K562 (cell line): Measurements from ENCODE around the gene CFL1. TPM values are rescaled to one million over a fixed set of nuclear protein-coding genes. Genes with fewer than 3 reads are reported as not detected.

Experiments used
- ATAC-seq: fragments of 200-7000 bp; cut with Tn5 transposase; 3 replicates; pipeline ENCODE4 v1.9.1; 2020; ENCODE audit warnings: moderate library complexity
- BruUV-seq: library from RNA; stranded (reverse); fragments of 400-500 nt; replicated peaks from 2 replicates; lab custom pipeline; 2021; lab: Mats Ljungman, UMichigan
- CTCF ChIA-PET: fragments of 300-600 bp; formaldehyde crosslinking; extraction: SDS; loops from one replicate; lab custom pipeline; 2021; ENCODE audit warnings: low intra/inter-chr PET ratio; lab: Yijun Ruan, JAX
- POLR2A ChIA-PET: fragments of 300-600, 350-650 bp; sonication (Branson Sonifier 250); formaldehyde crosslinking; extraction: SDS; loops from one replicate; lab custom pipeline; 2021; ENCODE audit warnings: antibody characterized with exemption, inconsistent platforms; lab: Yijun Ruan, JAX
- DNase-seq, 4 experiments: peaks; one replicate each; pipeline versions ENCODE4 v3.0.0 to v3.0.0-alpha.2; 2011 to 2018; ENCODE audit warnings: low spot score in 3 of 4, mixed read lengths in 3 of 4; ENCODE audit errors: extremely low read depth in 1 of 4
- FAIRE-seq: peaks from 2 replicates; lab custom pipeline; 2011; peaks lifted over from hg19 to GRCh38; lab: Jason Lieb, UNC
- H2AFZ ChIP-seq: 2 replicates; pipeline ENCODE4 v1.6.0; 2011; ENCODE audit warnings: low read depth, low read length, control low read depth, inconsistent platforms
- H3K27ac ChIP-seq: fragments of 200-600 bp; 3 replicates; pipeline ENCODE4 v1.8.0; 2011; ENCODE audit warnings: low read depth, mild to moderate bottlenecking, control low read depth, inconsistent platforms, low read length, moderate library complexity, mixed read lengths; ENCODE audit errors: extremely low read depth
- H3K27me3 ChIP-seq, 2 experiments: fragments of 300-600 bp in 1 of 2; 2 replicates in 1 of 2; 3 replicates in 1 of 2; pipeline versions ENCODE4 v1.6.0 to v1.8.0; 2011; ENCODE audit warnings: inconsistent platforms in 2 of 2, low read length in 2 of 2, mild to moderate bottlenecking in 1 of 2, mixed read lengths in 1 of 2, moderate library complexity in 1 of 2; ENCODE audit not compliant: control insufficient read depth in 2 of 2, insufficient read depth in 2 of 2
- H3K36me3 ChIP-seq: fragments of 300-600 bp; 3 replicates; pipeline ENCODE4 v1.8.0; 2011; ENCODE audit warnings: mild to moderate bottlenecking, low read length, inconsistent platforms; ENCODE audit not compliant: control insufficient read depth, insufficient read depth
- H3K4me1 ChIP-seq, 2 experiments: fragments of 200-600 bp in 1 of 2; replicated peaks in 1 of 2; 2 replicates in 1 of 2; 3 replicates in 1 of 2; pipeline versions ENCODE4 v1.5.1 to v1.8.0; 2011; ENCODE audit warnings: inconsistent platforms in 2 of 2, low read length in 2 of 2, mild to moderate bottlenecking in 1 of 2, mixed read lengths in 1 of 2, moderate library complexity in 1 of 2; ENCODE audit not compliant: control insufficient read depth in 2 of 2, insufficient read depth in 2 of 2
- H3K4me2 ChIP-seq: 2 replicates; pipeline ENCODE4 v1.6.1; 2011; ENCODE audit warnings: low read length, control low read depth, inconsistent platforms, mixed read lengths; ENCODE audit not compliant: insufficient read depth
- H3K4me3 ChIP-seq: fragments of 200-600 bp; sonication (generic), shearing (Covaris generic); 2 replicates; pipeline ENCODE4 v1.5.1; 2016; ENCODE audit warnings: control low read depth, inconsistent platforms
- H3K79me2 ChIP-seq: fragments of 200-600 bp; 3 replicates; pipeline ENCODE4 v1.8.0; 2011; ENCODE audit warnings: low read length, inconsistent platforms; ENCODE audit not compliant: control insufficient read depth, insufficient read depth
- H3K9ac ChIP-seq, 2 experiments: 2 replicates each; pipeline versions ENCODE4 v1.6.0 to v1.6.1; 2011; ENCODE audit warnings: low read depth in 2 of 2, low read length in 2 of 2, control low read depth in 1 of 2, inconsistent platforms in 1 of 2, mild to moderate bottlenecking in 1 of 2, mixed read lengths in 1 of 2; ENCODE audit not compliant: insufficient read depth in 1 of 2
- H3K9me1 ChIP-seq: one replicate; pipeline ENCODE4 v1.6.0; 2011; ENCODE audit warnings: inconsistent platforms, mild to moderate bottlenecking, low read length, moderate library complexity; ENCODE audit not compliant: control insufficient read depth, insufficient read depth
- H3K9me3 ChIP-seq: replicated peaks from 2 replicates; pipeline ENCODE4 v1.5.1; 2011; ENCODE audit warnings: low read depth, low read length, inconsistent platforms; ENCODE audit not compliant: control insufficient read depth, insufficient read depth
- H4K20me1 ChIP-seq: replicated peaks from 2 replicates; pipeline ENCODE4 v1.6.1; 2011; ENCODE audit warnings: low read length, inconsistent platforms, mixed read lengths; ENCODE audit not compliant: control insufficient read depth, insufficient read depth
- CBX8 ChIP-seq: fragments of 200-600 bp; sonication (generic); IDR thresholded peaks from 2 replicates; pipeline ENCODE4 v1.6.1; 2012; ENCODE audit warnings: borderline replicate concordance, mixed run types, low read depth, mild to moderate bottlenecking, moderate library complexity, mixed read lengths, low read length, control low read depth, inconsistent platforms; ENCODE audit not compliant: poor library complexity, severe bottlenecking; ENCODE audit errors: extremely low read depth
- DDX20 ChIP-seq: fragments of 450-650 bp; IDR thresholded peaks from 2 replicates; pipeline ENCODE4 v1.6.1; 2016; ENCODE audit warnings: missing genetic modification characterization, low read depth, mild to moderate bottlenecking, missing compliant biosample characterization, moderate library complexity
- POLR2AphosphoS2 ChIP-seq: IDR thresholded peaks from 2 replicates; pipeline ENCODE4 v1.6.1; 2012; ENCODE audit warnings: low read length, improper control_type of control experiment
- POLR3A ChIP-seq: IDR thresholded peaks from 2 replicates; pipeline ENCODE4 v1.6.1; 2011; ENCODE audit warnings: borderline replicate concordance, mild to moderate bottlenecking, moderate library complexity; ENCODE audit not compliant: insufficient read length, insufficient read depth; ENCODE audit errors: extremely low read depth
- RBFOX2 ChIP-seq: fragments of 200-400 bp; formaldehyde crosslinking; IDR thresholded peaks from 2 replicates; pipeline ENCODE4 v1.6.1; 2017; ENCODE audit warnings: low read depth, mild to moderate bottlenecking, low read length, moderate library complexity
- ZNF165 ChIP-seq: fragments of 250-450 bp; sonication (Bioruptor Pico); IDR thresholded peaks from 2 replicates; pipeline ENCODE4 v1.4.0; 2020; ENCODE audit warnings: borderline replicate concordance
- WGBS: fragments of 100-300 bp; shearing (Covaris generic); methylation state at CpG from one replicate; pipeline ENCODE4 v1.1.6; 2016; ENCODE audit warnings: low coverage, mixed read lengths; ENCODE audit not compliant: insufficient coverage; ENCODE audit errors: missing lambda C conversion rate; 5-methylcytosine and 5-hydroxymethylcytosine counted together
- in situ Hi-C: fragments of 300-500 bp; cut with MboI; formaldehyde crosslinking; loops from 4 replicates; pipeline ENCODE4 v1.15.0; 2018; ENCODE audit warnings: inconsistent platforms, mixed read lengths
- intact Hi-C: fragments of 100-400 bp; cut with micrococcal nuclease; formaldehyde crosslinking; loops from 2 replicates; pipeline ENCODE4 v1.14.2; 2022
- polyA plus RNA-seq, 8 experiments: library from polyadenylated mRNA; depleted of rRNA in 4 of 8; stranded (reverse) in 5 of 8; unstranded in 3 of 8; fragments of >200 nt; fragmentation: Nextera tagmentation in 2 of 8; fragmentation: Illumina TruSeq in 1 of 8; extraction: Ambion mirVana in 2 of 8; extraction: Trizol in 1 of 8; gene quantifications; 2 replicates each; pipeline versions ENCODE4 v1.2.1 to v1.2.3, GENCODE V29; 2011 to 2014; ENCODE audit warnings: inconsistent platforms in 1 of 8, missing spikeins in 1 of 8
- total RNA-seq, 7 experiments: library from RNA; depleted of rRNA in 6 of 7; stranded (reverse); fragments of >200 nt in 6 of 7; fragmentation: Illumina TruSeq in 2 of 7; extraction: Trizol in 2 of 7; gene quantifications; 2 replicates each; pipeline versions ENCODE4 v1.2.1 to v1.2.3, GENCODE V29; 2011 to 2021; ENCODE audit warnings: low replicate concordance in 1 of 7
- TF ChIP-seq, protein P1 (sequence below): fragments of 200-800 bp; sonication (Bioruptor generic); IDR thresholded peaks from 2 replicates; pipeline ENCODE4 v1.6.1; 2017; ENCODE audit warnings: missing genetic modification characterization, missing compliant biosample characterization
- TF ChIP-seq, protein P2 (sequence below): sonication (generic); formaldehyde crosslinking; IDR thresholded peaks from 2 replicates; pipeline ENCODE4 v1.8.0; 2022; ENCODE audit warnings: missing genetic modification reagents, mild to moderate bottlenecking, borderline replicate concordance
- TF ChIP-seq, protein P3 (sequence below), 2 experiments: fragments of 150-350 bp in 1 of 2; IDR thresholded peaks; 2 replicates each; pipeline ENCODE4 v1.6.1; 2012 to 2016; ENCODE audit warnings: low read depth in 2 of 2, low read length in 2 of 2, mild to moderate bottlenecking in 1 of 2, moderate library complexity in 1 of 2
- TF ChIP-seq, protein P4 (sequence below): fragments of 250-450 bp; sonication (Bioruptor Pico); IDR thresholded peaks from 2 replicates; pipeline ENCODE4 v1.6.1; 2021; ENCODE audit warnings: mild to moderate bottlenecking

Gene CFL1
- total and polyA plus RNA-seq, 9 of the 15 experiments (the other 6 are each of a cell fraction or from before 2014, with no cell fraction given), result 105 to 1,101 (median 859) TPM

DNA sequence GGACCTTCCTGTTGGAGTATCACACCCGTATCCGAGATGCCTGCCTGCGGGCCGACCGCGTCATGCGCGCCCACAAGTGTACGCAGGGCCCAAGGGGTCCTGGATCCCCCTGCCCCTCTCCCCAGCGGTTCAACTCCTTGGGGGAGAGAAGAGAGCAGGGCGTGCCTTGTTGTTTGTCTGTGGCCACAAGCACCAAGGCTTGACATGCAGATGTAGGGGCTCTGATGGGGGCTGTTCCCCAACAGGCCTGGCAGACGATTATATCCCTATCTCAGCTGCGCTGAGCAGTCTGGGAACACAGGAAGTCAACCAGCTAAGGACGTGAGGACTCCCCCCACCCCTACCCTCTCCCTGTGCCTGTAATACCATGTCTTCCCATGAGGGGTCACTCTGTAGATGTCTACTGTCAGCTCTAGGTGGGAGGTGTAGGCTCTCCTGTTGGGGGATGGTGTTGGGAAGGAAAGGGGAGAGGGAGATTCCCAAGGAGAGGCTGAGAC lies 6.8 kb downstream of the CFL1 start:
- no peak overlapping the region for H3K9ac ChIP-seq
- peaks cover 9% of the 10 kb centered on the region for H4K20me1 ChIP-seq
- no peak overlapping the region for H3K4me3 ChIP-seq
- 68% methylated on average over 8 of the region's 14 CpGs for WGBS
- DNase-seq (peak; percentile 53 to 75 (median 66)), ATAC-seq (peak; percentile 60), FAIRE-seq (peak; percentile 44)
- H3K9me3 ChIP-seq, result peaks cover 7% of the 10 kb centered on the region; the same call in 1 of the 2 replicates
- intact Hi-C loops (no loop called here), in situ Hi-C loops (no loop called here)
- POLR2A ChIA-PET, result interaction anchor here (0.5 to 5.9 kb wide), 19 partner anchors 8 to 1470 kb away, joined by 3 to 67 read pairs (median 4); partner anchors contain the start of genes CFL1, FIBP, MALAT1 and MUS81
- H3K27me3 ChIP-seq, result no peaks in the 10 kb centered on the region
- H3K79me2 ChIP-seq, result peaks cover 27% of the 10 kb centered on the region
- no peak overlapping the region for H2AFZ ChIP-seq
- CTCF ChIA-PET, result no interaction called here
- H3K9me1 ChIP-seq, result peaks cover 8% of the 10 kb centered on the region
- no peak overlapping the region for H3K4me2 ChIP-seq
- BruUV-seq, result no TSS peak
- H3K36me3 ChIP-seq, result peaks cover 49% of the 10 kb centered on the region
- H3K27ac ChIP-seq, result no peak overlapping the region
- peaks cover under 1 to 31% of the 10 kb centered on the region in 2 experiments; a peak in 3 of 5 replicates for H3K4me1 ChIP-seq
- peak; percentile 29; the same call in 1 of the 2 replicates for TF ChIP-seq POLR2AphosphoS2
- no peak for TF ChIP-seq ZNF165 (CRISPR knock-in tag)
- TF ChIP-seq, protein P1, sequence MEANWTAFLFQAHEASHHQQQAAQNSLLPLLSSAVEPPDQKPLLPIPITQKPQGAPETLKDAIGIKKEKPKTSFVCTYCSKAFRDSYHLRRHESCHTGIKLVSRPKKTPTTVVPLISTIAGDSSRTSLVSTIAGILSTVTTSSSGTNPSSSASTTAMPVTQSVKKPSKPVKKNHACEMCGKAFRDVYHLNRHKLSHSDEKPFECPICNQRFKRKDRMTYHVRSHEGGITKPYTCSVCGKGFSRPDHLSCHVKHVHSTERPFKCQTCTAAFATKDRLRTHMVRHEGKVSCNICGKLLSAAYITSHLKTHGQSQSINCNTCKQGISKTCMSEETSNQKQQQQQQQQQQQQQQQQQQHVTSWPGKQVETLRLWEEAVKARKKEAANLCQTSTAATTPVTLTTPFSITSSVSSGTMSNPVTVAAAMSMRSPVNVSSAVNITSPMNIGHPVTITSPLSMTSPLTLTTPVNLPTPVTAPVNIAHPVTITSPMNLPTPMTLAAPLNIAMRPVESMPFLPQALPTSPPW (CRISPR knock-in tag), result peak; percentile 56; the same call in 1 of the 2 replicates
- TF ChIP-seq, protein P2, sequence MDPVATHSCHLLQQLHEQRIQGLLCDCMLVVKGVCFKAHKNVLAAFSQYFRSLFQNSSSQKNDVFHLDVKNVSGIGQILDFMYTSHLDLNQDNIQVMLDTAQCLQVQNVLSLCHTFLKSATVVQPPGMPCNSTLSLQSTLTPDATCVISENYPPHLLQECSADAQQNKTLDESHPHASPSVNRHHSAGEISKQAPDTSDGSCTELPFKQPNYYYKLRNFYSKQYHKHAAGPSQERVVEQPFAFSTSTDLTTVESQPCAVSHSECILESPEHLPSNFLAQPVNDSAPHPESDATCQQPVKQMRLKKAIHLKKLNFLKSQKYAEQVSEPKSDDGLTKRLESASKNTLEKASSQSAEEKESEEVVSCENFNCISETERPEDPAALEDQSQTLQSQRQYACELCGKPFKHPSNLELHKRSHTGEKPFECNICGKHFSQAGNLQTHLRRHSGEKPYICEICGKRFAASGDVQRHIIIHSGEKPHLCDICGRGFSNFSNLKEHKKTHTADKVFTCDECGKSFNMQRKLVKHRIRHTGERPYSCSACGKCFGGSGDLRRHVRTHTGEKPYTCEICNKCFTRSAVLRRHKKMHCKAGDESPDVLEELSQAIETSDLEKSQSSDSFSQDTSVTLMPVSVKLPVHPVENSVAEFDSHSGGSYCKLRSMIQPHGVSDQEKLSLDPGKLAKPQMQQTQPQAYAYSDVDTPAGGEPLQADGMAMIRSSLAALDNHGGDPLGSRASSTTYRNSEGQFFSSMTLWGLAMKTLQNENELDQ (CRISPR knock-in tag), result no peak
- TF ChIP-seq RBFOX2, result 0 out of 2 replicates have a peak, but pooled peaks have one; percentile 14
- no peak for TF ChIP-seq CBX8
- TF ChIP-seq POLR3A, result no peak
- no peak for TF ChIP-seq DDX20 (tag)
- TF ChIP-seq, protein P3, sequence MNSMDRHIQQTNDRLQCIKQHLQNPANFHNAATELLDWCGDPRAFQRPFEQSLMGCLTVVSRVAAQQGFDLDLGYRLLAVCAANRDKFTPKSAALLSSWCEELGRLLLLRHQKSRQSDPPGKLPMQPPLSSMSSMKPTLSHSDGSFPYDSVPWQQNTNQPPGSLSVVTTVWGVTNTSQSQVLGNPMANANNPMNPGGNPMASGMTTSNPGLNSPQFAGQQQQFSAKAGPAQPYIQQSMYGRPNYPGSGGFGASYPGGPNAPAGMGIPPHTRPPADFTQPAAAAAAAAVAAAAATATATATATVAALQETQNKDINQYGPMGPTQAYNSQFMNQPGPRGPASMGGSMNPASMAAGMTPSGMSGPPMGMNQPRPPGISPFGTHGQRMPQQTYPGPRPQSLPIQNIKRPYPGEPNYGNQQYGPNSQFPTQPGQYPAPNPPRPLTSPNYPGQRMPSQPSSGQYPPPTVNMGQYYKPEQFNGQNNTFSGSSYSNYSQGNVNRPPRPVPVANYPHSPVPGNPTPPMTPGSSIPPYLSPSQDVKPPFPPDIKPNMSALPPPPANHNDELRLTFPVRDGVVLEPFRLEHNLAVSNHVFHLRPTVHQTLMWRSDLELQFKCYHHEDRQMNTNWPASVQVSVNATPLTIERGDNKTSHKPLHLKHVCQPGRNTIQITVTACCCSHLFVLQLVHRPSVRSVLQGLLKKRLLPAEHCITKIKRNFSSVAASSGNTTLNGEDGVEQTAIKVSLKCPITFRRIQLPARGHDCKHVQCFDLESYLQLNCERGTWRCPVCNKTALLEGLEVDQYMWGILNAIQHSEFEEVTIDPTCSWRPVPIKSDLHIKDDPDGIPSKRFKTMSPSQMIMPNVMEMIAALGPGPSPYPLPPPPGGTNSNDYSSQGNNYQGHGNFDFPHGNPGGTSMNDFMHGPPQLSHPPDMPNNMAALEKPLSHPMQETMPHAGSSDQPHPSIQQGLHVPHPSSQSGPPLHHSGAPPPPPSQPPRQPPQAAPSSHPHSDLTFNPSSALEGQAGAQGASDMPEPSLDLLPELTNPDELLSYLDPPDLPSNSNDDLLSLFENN (IDR thresholded peaks at IDR 0.05; ENCODE audit: low read depth in 2 of 2, low read length in 2 of 2), result no peak
- TF ChIP-seq, protein P4, sequence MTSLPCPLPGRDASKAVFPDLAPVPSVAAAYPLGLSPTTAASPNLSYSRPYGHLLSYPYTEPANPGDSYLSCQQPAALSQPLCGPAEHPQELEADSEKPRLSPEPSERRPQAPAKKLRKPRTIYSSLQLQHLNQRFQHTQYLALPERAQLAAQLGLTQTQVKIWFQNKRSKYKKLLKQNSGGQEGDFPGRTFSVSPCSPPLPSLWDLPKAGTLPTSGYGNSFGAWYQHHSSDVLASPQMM (CRISPR knock-in tag), result no peak
